ENCODE data around the gene ARHGAP22. TPM values are rescaled to one million over a fixed set of nuclear protein-coding genes. Genes with fewer than 3 reads are reported as not detected.

The ARHGAP22 gene
- polyA plus RNA-seq, 3 donors = 1.5 to 7.8 (median 1.9) TPM

DNA sequence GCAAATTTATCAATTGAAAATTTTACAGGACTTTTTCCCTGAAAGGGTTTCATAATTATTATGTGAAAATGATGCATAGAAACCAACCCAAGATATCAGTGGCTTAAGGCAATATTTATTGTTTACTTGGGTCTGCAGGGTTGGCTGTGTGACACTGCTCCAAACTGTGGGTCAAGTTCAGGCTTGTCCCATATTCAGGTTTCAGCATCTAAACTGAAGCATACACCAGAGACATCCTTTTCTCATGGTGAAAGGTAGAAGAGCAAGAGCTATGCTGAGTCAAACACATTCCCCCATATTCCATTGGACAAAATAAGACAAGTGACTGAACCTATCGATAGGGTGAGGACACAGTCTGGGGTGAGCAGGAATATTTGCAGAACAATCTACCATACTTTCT, 187.5 kb downstream of the ARHGAP22 start:
- no peak overlapping the region for H3K9ac ChIP-seq (ENCODE audit: insufficient read depth, low read length, poor library complexity, severe bottlenecking)
- intact Hi-C loops (cut with micrococcal nuclease) = no loop called here
- no peak overlapping the region for H3K4me2 ChIP-seq (replicated peaks; ENCODE audit: extremely low read depth, low read length, poor library complexity, severe bottlenecking)
- H3K4me3 ChIP-seq (replicated peaks in 1 of 3; ENCODE audit: low read depth in 2 of 3, low read length in 3 of 3) = no peak overlapping the region
- no peaks in the 10 kb centered on the region for H3K27me3 ChIP-seq (ENCODE audit: control insufficient read depth in 2 of 2, insufficient read depth in 2 of 2, low read length in 2 of 2)
- H3K9me3 ChIP-seq (replicated peaks in 1 of 2; ENCODE audit: control insufficient read depth in 1 of 2, insufficient read depth in 1 of 2, low read length in 2 of 2) = no peaks in the 10 kb centered on the region
- H3K36me3 ChIP-seq (replicated peaks in 1 of 2; ENCODE audit: control insufficient read depth in 1 of 2, insufficient read depth in 2 of 2, low read length in 2 of 2) = peaks cover 2 to 27% of the 10 kb centered on the region in 2 donors
- no peaks in the 10 kb centered on the region for H3K4me1 ChIP-seq (ENCODE audit: control insufficient read depth in 1 of 2, insufficient read depth in 2 of 2, low read length in 2 of 2)
- TF ChIP-seq, protein P1, sequence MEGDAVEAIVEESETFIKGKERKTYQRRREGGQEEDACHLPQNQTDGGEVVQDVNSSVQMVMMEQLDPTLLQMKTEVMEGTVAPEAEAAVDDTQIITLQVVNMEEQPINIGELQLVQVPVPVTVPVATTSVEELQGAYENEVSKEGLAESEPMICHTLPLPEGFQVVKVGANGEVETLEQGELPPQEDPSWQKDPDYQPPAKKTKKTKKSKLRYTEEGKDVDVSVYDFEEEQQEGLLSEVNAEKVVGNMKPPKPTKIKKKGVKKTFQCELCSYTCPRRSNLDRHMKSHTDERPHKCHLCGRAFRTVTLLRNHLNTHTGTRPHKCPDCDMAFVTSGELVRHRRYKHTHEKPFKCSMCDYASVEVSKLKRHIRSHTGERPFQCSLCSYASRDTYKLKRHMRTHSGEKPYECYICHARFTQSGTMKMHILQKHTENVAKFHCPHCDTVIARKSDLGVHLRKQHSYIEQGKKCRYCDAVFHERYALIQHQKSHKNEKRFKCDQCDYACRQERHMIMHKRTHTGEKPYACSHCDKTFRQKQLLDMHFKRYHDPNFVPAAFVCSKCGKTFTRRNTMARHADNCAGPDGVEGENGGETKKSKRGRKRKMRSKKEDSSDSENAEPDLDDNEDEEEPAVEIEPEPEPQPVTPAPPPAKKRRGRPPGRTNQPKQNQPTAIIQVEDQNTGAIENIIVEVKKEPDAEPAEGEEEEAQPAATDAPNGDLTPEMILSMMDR (IDR thresholded peaks at IDR 0.05) = no peak
- Mint-ChIP-seq H3K27ac (no peak overlapping the region), H3K27me3 (ENCODE audit: low read depth in 3 of 3) (peaks cover 0 to 2% (median 0%) of the 10 kb centered on the region in 3 donors), H3K9me3 (peaks cover 1 to 6% (median 4%) of the 10 kb centered on the region in 7 donors), H3K4me3 (no peak overlapping the region), H3K36me3 (peaks cover 22 to 26% of the 10 kb centered on the region in 2 donors), H3K4me1 (peaks cover 4% of the 10 kb centered on the region)
- DNase-seq = no peak
- H3K27ac ChIP-seq (ENCODE audit: low read depth in 1 of 2, low read length in 2 of 2) = no peak overlapping the region
- no peak overlapping the region for H2AFZ ChIP-seq (ENCODE audit: insufficient read depth, low read depth, low read length, poor library complexity, severe bottlenecking)
- H3K79me2 ChIP-seq (ENCODE audit: insufficient read depth, low read length) = no peaks in the 10 kb centered on the region
- WGBS (ENCODE audit: insufficient coverage) = no CpG with 5 or more reads among the region's 1 CpG
- H4K20me1 ChIP-seq (ENCODE audit: insufficient read depth, low read length) = no peaks in the 10 kb centered on the region

DNA sequence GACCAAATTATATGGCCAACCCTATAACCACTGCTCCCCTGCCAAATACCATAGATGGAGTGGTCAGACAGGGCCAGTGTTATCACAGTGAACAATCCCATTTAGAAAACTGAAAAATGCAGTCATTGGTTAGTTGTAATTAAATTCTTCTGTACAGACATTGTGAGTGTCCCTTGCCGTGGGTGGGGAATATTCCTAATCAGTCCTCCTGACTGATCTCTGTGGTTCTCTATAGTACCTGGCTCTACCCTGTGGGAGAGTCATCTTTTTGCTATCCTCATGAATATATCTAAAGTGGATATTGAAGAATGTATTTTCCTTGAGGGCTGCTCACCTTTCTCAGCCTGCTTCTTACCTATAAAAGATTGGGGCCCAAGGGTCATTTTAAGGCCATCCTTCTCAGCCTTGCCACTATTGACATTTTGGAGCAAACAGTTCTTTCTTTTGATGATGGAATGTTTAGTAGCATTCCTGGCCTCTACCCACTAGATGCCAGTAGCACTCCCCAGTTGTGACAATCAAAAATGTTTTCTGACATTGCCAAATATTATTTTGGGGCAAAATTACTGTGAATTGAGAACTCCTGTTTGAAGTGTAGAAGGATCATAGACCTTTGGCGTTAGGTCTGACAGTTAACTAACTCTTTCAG, 188.2 kb downstream of the ARHGAP22 start:
- H3K27me3 ChIP-seq (ENCODE audit: control insufficient read depth in 2 of 2, insufficient read depth in 2 of 2, low read length in 2 of 2) = no peaks in the 10 kb centered on the region
- no peaks in the 10 kb centered on the region for H3K4me1 ChIP-seq (ENCODE audit: control insufficient read depth in 1 of 2, insufficient read depth in 2 of 2, low read length in 2 of 2)
- Mint-ChIP-seq H3K4me1 (peaks cover 4% of the 10 kb centered on the region), H3K36me3 (peaks cover 27 to 32% of the 10 kb centered on the region in 2 donors), H3K9me3 (peaks cover 4 to 13% (median 8%) of the 10 kb centered on the region in 7 donors), H3K4me3 (no peak overlapping the region), H3K27ac (peak overlapping the region in 1 of 7 donors; percentile 38), H3K27me3 (ENCODE audit: low read depth in 3 of 3) (peaks cover 0 to 2% (median 0%) of the 10 kb centered on the region in 3 donors)
- TF ChIP-seq, protein P1 (IDR thresholded peaks at IDR 0.05) = no peak
- no peak overlapping the region for H3K4me3 ChIP-seq (replicated peaks in 1 of 3; ENCODE audit: low read depth in 2 of 3, low read length in 3 of 3)
- H4K20me1 ChIP-seq (ENCODE audit: insufficient read depth, low read length) = no peaks in the 10 kb centered on the region
- no peaks in the 10 kb centered on the region for H3K79me2 ChIP-seq (ENCODE audit: insufficient read depth, low read length)
- H3K9ac ChIP-seq (ENCODE audit: insufficient read depth, low read length, poor library complexity, severe bottlenecking) = no peak overlapping the region
- H3K9me3 ChIP-seq (replicated peaks in 1 of 2; ENCODE audit: control insufficient read depth in 1 of 2, insufficient read depth in 1 of 2, low read length in 2 of 2) = peaks cover 0 to 4% of the 10 kb centered on the region in 2 donors
- no peak overlapping the region for H3K4me2 ChIP-seq (replicated peaks; ENCODE audit: extremely low read depth, low read length, poor library complexity, severe bottlenecking)
- H3K36me3 ChIP-seq (replicated peaks in 1 of 2; ENCODE audit: control insufficient read depth in 1 of 2, insufficient read depth in 2 of 2, low read length in 2 of 2) = peaks cover 2 to 28% of the 10 kb centered on the region in 2 donors
- intact Hi-C loops (cut with micrococcal nuclease) = no loop called here
- no peak overlapping the region for H3K27ac ChIP-seq (ENCODE audit: low read depth in 1 of 2, low read length in 2 of 2)
- H2AFZ ChIP-seq (ENCODE audit: insufficient read depth, low read depth, low read length, poor library complexity, severe bottlenecking) = no peak overlapping the region
- no peak for DNase-seq
- no CpG with 5 or more reads among the region's 2 CpGs for WGBS (ENCODE audit: insufficient coverage)

All from CD14-positive monocyte (primary cell).